K562 (cell line): Measurements from ENCODE around the gene SLC8A1. TPM values are rescaled to one million over a fixed set of nuclear protein-coding genes. Genes with fewer than 3 reads are reported as not detected.

ENCODE experiments used
- ATAC-seq: fragments of 200-7000 bp; cut with Tn5 transposase; 3 replicates; pipeline ENCODE4 v1.9.1; 2020; ENCODE audit warnings: moderate library complexity
- BruUV-seq: library from RNA; stranded (reverse); fragments of 400-500 nt; replicated peaks from 2 replicates; lab custom pipeline; 2021; lab: Mats Ljungman, UMichigan
- CTCF ChIA-PET: fragments of 300-600 bp; formaldehyde crosslinking; extraction: SDS; loops from one replicate; lab custom pipeline; 2021; ENCODE audit warnings: low intra/inter-chr PET ratio; lab: Yijun Ruan, JAX
- POLR2A ChIA-PET: fragments of 300-600, 350-650 bp; sonication (Branson Sonifier 250); formaldehyde crosslinking; extraction: SDS; loops from one replicate; lab custom pipeline; 2021; ENCODE audit warnings: antibody characterized with exemption, inconsistent platforms; lab: Yijun Ruan, JAX
- DNase-seq, 4 experiments: peaks; one replicate each; pipeline versions ENCODE4 v3.0.0 to v3.0.0-alpha.2; 2011 to 2018; ENCODE audit warnings: low spot score in 3 of 4, mixed read lengths in 3 of 4; ENCODE audit errors: extremely low read depth in 1 of 4
- FAIRE-seq: peaks from 2 replicates; lab custom pipeline; 2011; peaks lifted over from hg19 to GRCh38; lab: Jason Lieb, UNC
- H2AFZ ChIP-seq: 2 replicates; pipeline ENCODE4 v1.6.0; 2011; ENCODE audit warnings: low read depth, low read length, control low read depth, inconsistent platforms
- H3K27ac ChIP-seq: fragments of 200-600 bp; 3 replicates; pipeline ENCODE4 v1.8.0; 2011; ENCODE audit warnings: low read depth, mild to moderate bottlenecking, control low read depth, inconsistent platforms, low read length, moderate library complexity, mixed read lengths; ENCODE audit errors: extremely low read depth
- H3K27me3 ChIP-seq, 2 experiments: fragments of 300-600 bp in 1 of 2; 2 replicates in 1 of 2; 3 replicates in 1 of 2; pipeline versions ENCODE4 v1.6.0 to v1.8.0; 2011; ENCODE audit warnings: inconsistent platforms in 2 of 2, low read length in 2 of 2, mild to moderate bottlenecking in 1 of 2, mixed read lengths in 1 of 2, moderate library complexity in 1 of 2; ENCODE audit not compliant: control insufficient read depth in 2 of 2, insufficient read depth in 2 of 2
- H3K36me3 ChIP-seq: fragments of 300-600 bp; 3 replicates; pipeline ENCODE4 v1.8.0; 2011; ENCODE audit warnings: mild to moderate bottlenecking, low read length, inconsistent platforms; ENCODE audit not compliant: control insufficient read depth, insufficient read depth
- H3K4me1 ChIP-seq, 2 experiments: fragments of 200-600 bp in 1 of 2; replicated peaks in 1 of 2; 2 replicates in 1 of 2; 3 replicates in 1 of 2; pipeline versions ENCODE4 v1.5.1 to v1.8.0; 2011; ENCODE audit warnings: inconsistent platforms in 2 of 2, low read length in 2 of 2, mild to moderate bottlenecking in 1 of 2, mixed read lengths in 1 of 2, moderate library complexity in 1 of 2; ENCODE audit not compliant: control insufficient read depth in 2 of 2, insufficient read depth in 2 of 2
- H3K4me2 ChIP-seq: 2 replicates; pipeline ENCODE4 v1.6.1; 2011; ENCODE audit warnings: low read length, control low read depth, inconsistent platforms, mixed read lengths; ENCODE audit not compliant: insufficient read depth
- H3K4me3 ChIP-seq: fragments of 200-600 bp; sonication (generic), shearing (Covaris generic); 2 replicates; pipeline ENCODE4 v1.5.1; 2016; ENCODE audit warnings: control low read depth, inconsistent platforms
- H3K79me2 ChIP-seq: fragments of 200-600 bp; 3 replicates; pipeline ENCODE4 v1.8.0; 2011; ENCODE audit warnings: low read length, inconsistent platforms; ENCODE audit not compliant: control insufficient read depth, insufficient read depth
- H3K9ac ChIP-seq, 2 experiments: 2 replicates each; pipeline versions ENCODE4 v1.6.0 to v1.6.1; 2011; ENCODE audit warnings: low read depth in 2 of 2, low read length in 2 of 2, control low read depth in 1 of 2, inconsistent platforms in 1 of 2, mild to moderate bottlenecking in 1 of 2, mixed read lengths in 1 of 2; ENCODE audit not compliant: insufficient read depth in 1 of 2
- H3K9me1 ChIP-seq: one replicate; pipeline ENCODE4 v1.6.0; 2011; ENCODE audit warnings: inconsistent platforms, mild to moderate bottlenecking, low read length, moderate library complexity; ENCODE audit not compliant: control insufficient read depth, insufficient read depth
- H3K9me3 ChIP-seq: replicated peaks from 2 replicates; pipeline ENCODE4 v1.5.1; 2011; ENCODE audit warnings: low read depth, low read length, inconsistent platforms; ENCODE audit not compliant: control insufficient read depth, insufficient read depth
- H4K20me1 ChIP-seq: replicated peaks from 2 replicates; pipeline ENCODE4 v1.6.1; 2011; ENCODE audit warnings: low read length, inconsistent platforms, mixed read lengths; ENCODE audit not compliant: control insufficient read depth, insufficient read depth
- GTF2F1 ChIP-seq: IDR thresholded peaks from 2 replicates; pipeline ENCODE4 v1.6.1; 2011; ENCODE audit warnings: low read depth, low read length, improper control_type of control experiment
- HMBOX1 ChIP-seq: sonication (generic); IDR thresholded peaks from 2 replicates; pipeline ENCODE4 v1.6.1; 2016
- KDM4B ChIP-seq, 2 experiments: fragments of 450-650 bp in 1 of 2; sonication (generic) in 1 of 2; IDR thresholded peaks; 2 replicates each; pipeline ENCODE4 v1.6.1; 2016 to 2017; ENCODE audit warnings: borderline replicate concordance in 2 of 2, antibody characterized with exemption in 1 of 2, low read depth in 1 of 2, mild to moderate bottlenecking in 1 of 2
- L3MBTL2 ChIP-seq: fragments of 450-650 bp; IDR thresholded peaks from 2 replicates; pipeline ENCODE4 v1.6.1; 2016; ENCODE audit warnings: mild to moderate bottlenecking, moderate library complexity
- MECOM ChIP-seq: fragments of 250-450 bp; sonication (Bioruptor Pico); IDR thresholded peaks from 2 replicates; pipeline ENCODE4 v1.8.0; 2022; ENCODE audit warnings: inconsistent platforms
- MED1 ChIP-seq: sonication (generic); formaldehyde crosslinking; IDR thresholded peaks from 2 replicates; pipeline ENCODE4 v1.8.1; 2023; ENCODE audit warnings: missing genetic modification reagents, borderline replicate concordance
- RNF219 ChIP-seq: fragments of 250-450 bp; sonication (Bioruptor Pico); IDR thresholded peaks from 2 replicates; pipeline ENCODE4 v1.5.0; 2022; ENCODE audit warnings: mild to moderate bottlenecking
- SPI1 ChIP-seq: IDR thresholded peaks from 2 replicates; pipeline ENCODE4 v1.6.1; 2011; ENCODE audit warnings: low read depth, low read length, control low read depth, borderline replicate concordance
- TAF7 ChIP-seq: fragments of 450-650 bp; IDR thresholded peaks from 2 replicates; pipeline ENCODE4 v1.6.1; 2016; ENCODE audit warnings: missing genetic modification characterization, missing compliant biosample characterization
- TARDBP ChIP-seq: fragments of 450-650 bp; IDR thresholded peaks from 2 replicates; pipeline ENCODE4 v1.6.1; 2016
- TGIF2 ChIP-seq: sonication (generic); formaldehyde crosslinking; IDR thresholded peaks from 2 replicates; pipeline ENCODE4 v1.8.1; 2022; ENCODE audit warnings: mild to moderate bottlenecking, missing genetic modification reagents, moderate library complexity
- ZNF263 ChIP-seq: sonication (generic); formaldehyde crosslinking; IDR thresholded peaks from 2 replicates; pipeline ENCODE4 v1.8.0; 2022; ENCODE audit warnings: mild to moderate bottlenecking, missing genetic modification reagents, borderline replicate concordance
- ZNF316 ChIP-seq: fragments of 450-650 bp; IDR thresholded peaks from 2 replicates; pipeline ENCODE4 v1.6.1; 2016
- ZNF586 ChIP-seq: fragments of 450-650 bp; formaldehyde crosslinking; conservative IDR thresholded peaks from 2 replicates; pipeline ENCODE4 v1.4.0; 2020; ENCODE audit warnings: mild to moderate bottlenecking, moderate library complexity
- ZNF699 ChIP-seq: fragments of 250-450 bp; sonication (Bioruptor Pico); IDR thresholded peaks from 2 replicates; pipeline ENCODE4 v1.8.0; 2021; ENCODE audit warnings: mild to moderate bottlenecking, moderate library complexity; ENCODE audit not compliant: insufficient replicate concordance
- ZZZ3 ChIP-seq: fragments of 450-650 bp; IDR thresholded peaks from 2 replicates; pipeline ENCODE4 v1.6.1; 2016; ENCODE audit warnings: antibody characterized with exemption, mild to moderate bottlenecking, moderate library complexity
- WGBS: fragments of 100-300 bp; shearing (Covaris generic); methylation state at CpG from one replicate; pipeline ENCODE4 v1.1.6; 2016; ENCODE audit warnings: low coverage, mixed read lengths; ENCODE audit not compliant: insufficient coverage; ENCODE audit errors: missing lambda C conversion rate; 5-methylcytosine and 5-hydroxymethylcytosine counted together
- in situ Hi-C: fragments of 300-500 bp; cut with MboI; formaldehyde crosslinking; loops from 4 replicates; pipeline ENCODE4 v1.15.0; 2018; ENCODE audit warnings: inconsistent platforms, mixed read lengths
- intact Hi-C: fragments of 100-400 bp; cut with micrococcal nuclease; formaldehyde crosslinking; loops from 2 replicates; pipeline ENCODE4 v1.14.2; 2022
- polyA plus RNA-seq, 8 experiments: library from polyadenylated mRNA; depleted of rRNA in 4 of 8; stranded (reverse) in 5 of 8; unstranded in 3 of 8; fragments of >200 nt; fragmentation: Nextera tagmentation in 2 of 8; fragmentation: Illumina TruSeq in 1 of 8; extraction: Ambion mirVana in 2 of 8; extraction: Trizol in 1 of 8; gene quantifications; 2 replicates each; pipeline versions ENCODE4 v1.2.1 to v1.2.3, GENCODE V29; 2011 to 2014; ENCODE audit warnings: inconsistent platforms in 1 of 8, missing spikeins in 1 of 8
- total RNA-seq, 7 experiments: library from RNA; depleted of rRNA in 6 of 7; stranded (reverse); fragments of >200 nt in 6 of 7; fragmentation: Illumina TruSeq in 2 of 7; extraction: Trizol in 2 of 7; gene quantifications; 2 replicates each; pipeline versions ENCODE4 v1.2.1 to v1.2.3, GENCODE V29; 2011 to 2021; ENCODE audit warnings: low replicate concordance in 1 of 7

SLC8A1 gene
- total and polyA plus RNA-seq, 9 of the 15 experiments (the other 6 are each of a cell fraction or from before 2014, with no cell fraction given) = not detected

- Histone ChIP-seq H3K9me3 (no peaks in the 10 kb centered on the region), H3K4me1 (no peaks in the 10 kb centered on the region), H2AFZ (no peak overlapping the region), H3K9me1 (no peaks in the 10 kb centered on the region), H3K79me2 (no peaks in the 10 kb centered on the region), H3K9ac (no peak overlapping the region), H4K20me1 (no peaks in the 10 kb centered on the region), H3K27me3 (no peaks in the 10 kb centered on the region), H3K36me3 (no peaks in the 10 kb centered on the region), H3K4me3 (no peak overlapping the region), H3K4me2 (no peak overlapping the region), H3K27ac (no peak overlapping the region)
- ChIA-PET POLR2A (no interaction called here), CTCF (no interaction called here)
- TF ChIP-seq ZZZ3 (no peak), MED1 (CRISPR knock-in tag) (no peak), ZNF586 (CRISPR knock-in tag) (no peak), HMBOX1 (no peak), TAF7 (tag) (no peak), ZNF263 (CRISPR knock-in tag) (no peak), RNF219 (CRISPR knock-in tag) (no peak), MECOM (CRISPR knock-in tag) (no peak), ZNF316 (no peak), KDM4B (IDR thresholded peaks at IDR 0.05; ENCODE audit: borderline replicate concordance in 2 of 2, low read depth in 1 of 2) (no peak), GTF2F1 (no peak), ZNF699 (CRISPR knock-in tag) (no peak), L3MBTL2 (no peak), TGIF2 (CRISPR knock-in tag) (no peak), SPI1 (no peak), TARDBP (no peak)
- 0% methylated on average over 2 of the region's 2 CpGs for WGBS
- BruUV-seq = no TSS peak
- intact Hi-C loops (no loop called here), in situ Hi-C loops (no loop called here)
- ATAC-seq (no peak), FAIRE-seq (no peak), DNase-seq (no peak)
Observed at GRCh38 chr2:40169430-40169829, 282.5 kb downstream of the SLC8A1 start.
